Gastrocnemius medialis (tissue), 4 donors: ENCODE measurements around the gene SLC1A4. TPM values are rescaled to one million over a fixed set of nuclear protein-coding genes. Genes with fewer than 3 reads are reported as not detected.

Experiments used
- ATAC-seq, 2 donors: fragments of 150-250 bp; one replicate each; pipeline ENCODE4 v1.9.1; 2016
- DNase-seq, 2 donors: peaks; one replicate each; pipeline ENCODE4 v3.0.0-alpha.2; 2019
- H3K27ac ChIP-seq, 4 donors: fragments of 200-600 bp; sonication (generic); 1 replicate in 1 of 4; 2 replicates in 3 of 4; pipeline ENCODE4 v1.5.1; 2016 to 2018; ENCODE audit warnings: mild to moderate bottlenecking in 2 of 4, moderate library complexity in 1 of 4
- H3K27me3 ChIP-seq, 3 donors: fragments of 200-600 bp; sonication (generic) in 2 of 3; 1 replicate in 1 of 3; 2 replicates in 2 of 3; pipeline versions ENCODE4 v1.5.1 to v1.6.0; 2016 to 2019; ENCODE audit warnings: mild to moderate bottlenecking in 1 of 3, moderate library complexity in 1 of 3
- H3K36me3 ChIP-seq, 2 donors: fragments of 200-600 bp; sonication (generic) in 1 of 2; one replicate each; pipeline ENCODE4 v1.5.1; 2017 to 2018
- H3K4me1 ChIP-seq, 2 donors: fragments of 200-600 bp; sonication (generic) in 1 of 2; one replicate each; pipeline ENCODE4 v1.5.1; 2016 to 2017; ENCODE audit warnings: mild to moderate bottlenecking in 2 of 2
- H3K4me3 ChIP-seq, 4 donors: fragments of 200-600 bp; sonication (generic) in 3 of 4; 1 replicate in 1 of 4; 2 replicates in 3 of 4; pipeline ENCODE4 v1.5.1; 2016 to 2019; ENCODE audit warnings: mild to moderate bottlenecking in 2 of 4
- H3K9me3 ChIP-seq, 3 donors: fragments of 200-600 bp; sonication (generic) in 2 of 3; 1 replicate in 1 of 3; 2 replicates in 2 of 3; pipeline ENCODE4 v1.5.1; 2016 to 2019
- CTCF ChIP-seq, 5 experiments: fragments of 450-650 bp in 3 of 5; fragments of 200-600 bp in 2 of 5; sonication (generic) in 2 of 5; IDR thresholded peaks in 4 of 5; conservative IDR thresholded peaks in 1 of 5; 1 replicate in 4 of 5; 2 replicates in 1 of 5; pipeline ENCODE4 v1.5.1; 2016 to 2019; ENCODE audit warnings: antibody characterized with exemption in 5 of 5, mild to moderate bottlenecking in 3 of 5, moderate library complexity in 3 of 5
- POLR2A ChIP-seq, 2 donors: fragments of 450-650 bp; IDR thresholded peaks; one replicate each; pipeline ENCODE4 v1.6.1; 2017; ENCODE audit warnings: antibody characterized with exemption in 2 of 2, mild to moderate bottlenecking in 2 of 2, moderate library complexity in 2 of 2
- in situ Hi-C, 4 donors: fragments of 200-750 bp; cut with MboI; loops; one replicate each; pipeline versions ENCODE4 v1.15.0 to v1.8.0; 2017; ENCODE audit warnings: low sequenced_read_pairs in 4 of 4
- intact Hi-C: fragments of 100-400 bp; cut with DNase I; formaldehyde crosslinking; loops from one replicate; pipeline ENCODE4 v1.15.1; 2023; ENCODE audit warnings: low total_unique reads
- total RNA-seq, 4 donors: library from RNA; depleted of rRNA; stranded (reverse); fragments of >200 nt; gene quantifications; one replicate each; pipeline versions ENCODE4 v1.1.0 to v1.2.3, GENCODE V29; 2016

SLC1A4 gene
- total RNA-seq, 4 donors from 2014 or later: 5.4 to 54.1 (median 14.1) TPM

GRCh38 chr2:64995041-64995440, 5.8 kb downstream of the SLC1A4 start:
- Histone ChIP-seq H3K27ac (peak overlapping the region in 2 of 4 donors; percentile 78 to 96), H3K27me3 (no peaks in the 10 kb centered on the region), H3K36me3 (no peaks in the 10 kb centered on the region), H3K9me3 (no peaks in the 10 kb centered on the region), H3K4me3 (no peak overlapping the region), H3K4me1 (peaks cover 68 to 75% of the 10 kb centered on the region in 2 donors)
- DNase-seq (no peak), ATAC-seq (no peak)
- intact Hi-C loops: no loop called here
- in situ Hi-C loops: loop anchor here in 1 of 4 donors (10.0 kb wide), 1 partner anchor 50 kb away; no protein-coding TSS in a partner anchor
- no peak for TF ChIP-seq CTCF (IDR thresholded peaks at IDR 0.05 in 4 of 5, conservative IDR thresholded peaks at IDR 0.05 in 1 of 5)
- no peak for TF ChIP-seq POLR2A (IDR thresholded peaks at IDR 0.05)

DNA sequence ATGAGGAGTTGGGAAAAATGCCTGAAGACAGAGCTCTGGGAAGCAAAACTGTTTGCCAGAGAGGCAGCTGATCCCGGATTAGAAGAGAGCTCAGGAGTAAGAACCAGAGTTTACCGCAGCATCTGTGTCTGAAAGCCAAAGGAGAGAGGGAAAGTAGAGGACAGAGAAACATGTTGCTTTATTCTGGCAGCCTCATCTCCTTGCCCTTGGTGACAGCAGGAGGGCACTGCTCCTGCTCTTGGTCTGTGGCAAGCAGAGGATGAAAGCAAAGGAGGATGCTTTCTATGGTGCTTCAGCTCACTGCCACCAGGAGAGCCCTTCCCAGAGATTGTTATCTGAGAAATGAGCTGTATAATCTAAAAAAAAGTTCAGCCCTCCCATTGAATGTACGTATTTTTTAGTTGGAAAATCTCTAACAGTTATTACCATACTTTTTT, 7.7 kb downstream of the SLC1A4 start:
- H3K27me3 ChIP-seq: no peaks in the 10 kb centered on the region
- peak; percentile 48 to 79 for ATAC-seq
- no peaks in the 10 kb centered on the region for H3K9me3 ChIP-seq
- no peak overlapping the region for H3K4me3 ChIP-seq
- intact Hi-C loops: loop anchor here (2.0 kb wide), 1 partner anchor 46 kb away; no protein-coding TSS in a partner anchor
- TF ChIP-seq CTCF (IDR thresholded peaks at IDR 0.05 in 4 of 5, conservative IDR thresholded peaks at IDR 0.05 in 1 of 5) (peak in 2 of 5 experiments; percentile 21 to 35), POLR2A (IDR thresholded peaks at IDR 0.05) (no peak)
- DNase-seq: peak in 1 of 2 donors; percentile 65
- no peaks in the 10 kb centered on the region for H3K36me3 ChIP-seq
- H3K27ac ChIP-seq: peak overlapping the region; percentile 72 to 96 (median 78)
- peaks cover 61 to 65% of the 10 kb centered on the region in 2 donors for H3K4me1 ChIP-seq
- in situ Hi-C loops: loop anchor here in 1 of 4 donors (10.0 kb wide), 1 partner anchor 48 kb away; no protein-coding TSS in a partner anchor

- no peak for TF ChIP-seq CTCF (IDR thresholded peaks at IDR 0.05 in 4 of 5, conservative IDR thresholded peaks at IDR 0.05 in 1 of 5)
- no peak for TF ChIP-seq POLR2A (IDR thresholded peaks at IDR 0.05)
- no peak overlapping the region for H3K4me3 ChIP-seq
- DNase-seq (no peak), ATAC-seq (peak; percentile 16 to 35)
- H3K4me1 ChIP-seq: peaks cover 48 to 49% of the 10 kb centered on the region in 2 donors
- intact Hi-C loops (no loop called here), in situ Hi-C loops (loop anchor here in 1 of 4 donors (10.0 kb wide), 1 partner anchor 46 kb away; no protein-coding TSS in a partner anchor)
- H3K27me3 ChIP-seq: no peaks in the 10 kb centered on the region
- peak overlapping the region; percentile 72 to 96 (median 78) for H3K27ac ChIP-seq
- H3K36me3 ChIP-seq: no peaks in the 10 kb centered on the region
- no peaks in the 10 kb centered on the region for H3K9me3 ChIP-seq
Measured at GRCh38 chr2:64998658-64999061, 9.5 kb downstream of the SLC1A4 start.

- Histone ChIP-seq H3K27me3 (no peaks in the 10 kb centered on the region), H3K27ac (peak overlapping the region; percentile 72 to 96 (median 78)), H3K4me1 (peaks cover 39 to 41% of the 10 kb centered on the region in 2 donors), H3K36me3 (no peaks in the 10 kb centered on the region), H3K9me3 (no peaks in the 10 kb centered on the region), H3K4me3 (no peak overlapping the region)
- in situ Hi-C loops (loop anchor here in 1 of 4 donors (10.0 kb wide), 1 partner anchor 45 kb away; no protein-coding TSS in a partner anchor), intact Hi-C loops (no loop called here)
- TF ChIP-seq POLR2A (IDR thresholded peaks at IDR 0.05): no peak
- TF ChIP-seq CTCF (IDR thresholded peaks at IDR 0.05 in 4 of 5, conservative IDR thresholded peaks at IDR 0.05 in 1 of 5): no peak
- no peak for ATAC-seq
- no peak for DNase-seq
Measured at GRCh38 chr2:64999754-65000153, 10.6 kb downstream of the SLC1A4 start.
